Astrocyte (in vitro differentiated cells and primary cell): ENCODE measurements around the gene LYPD4. TPM values are rescaled to one million over a fixed set of nuclear protein-coding genes. Genes with fewer than 3 reads are reported as not detected.

Experiments
- DNase-seq: peaks from one replicate; pipeline ENCODE4 v3.0.0-alpha.2; 2010; ENCODE audit warnings: low read depth
- FAIRE-seq: peaks from 2 replicates; lab custom pipeline; 2011; peaks lifted over from hg19 to GRCh38; lab: Jason Lieb, UNC
- H2AFZ ChIP-seq: 2 replicates; pipeline ENCODE4 v1.6.0; 2012; ENCODE audit warnings: low read depth, low read length, inconsistent platforms
- H3K27ac ChIP-seq: 2 replicates; pipeline ENCODE4 v1.5.1; 2011; ENCODE audit warnings: low read depth, low read length, inconsistent platforms
- H3K27me3 ChIP-seq: 2 replicates; pipeline ENCODE4 v1.6.0; 2011; ENCODE audit warnings: low read length, inconsistent platforms; ENCODE audit not compliant: insufficient read depth
- H3K36me3 ChIP-seq: 2 replicates; pipeline ENCODE4 v1.5.1; 2011; ENCODE audit warnings: low read length, inconsistent platforms; ENCODE audit not compliant: insufficient read depth
- H3K4me1 ChIP-seq: 2 replicates; pipeline ENCODE4 v1.5.1; 2011; ENCODE audit warnings: low read length, inconsistent platforms; ENCODE audit not compliant: insufficient read depth
- H3K4me2 ChIP-seq: 2 replicates; pipeline ENCODE4 v1.6.0; 2012; ENCODE audit warnings: low read length, inconsistent platforms
- H3K4me3 ChIP-seq: 2 replicates; pipeline ENCODE4 v1.5.1; 2011; ENCODE audit warnings: low read depth, mild to moderate bottlenecking, low read length, inconsistent platforms; ENCODE audit not compliant: insufficient read depth
- H3K79me2 ChIP-seq: 2 replicates; pipeline ENCODE4 v1.6.0; 2012; ENCODE audit warnings: mild to moderate bottlenecking, low read length, inconsistent platforms; ENCODE audit not compliant: insufficient read depth
- H3K9ac ChIP-seq: 2 replicates; pipeline ENCODE4 v1.6.0; 2012; ENCODE audit warnings: mild to moderate bottlenecking, low read length, inconsistent platforms
- H3K9me3 ChIP-seq: 2 replicates; pipeline ENCODE4 v1.5.1; 2012; ENCODE audit warnings: low read depth, mild to moderate bottlenecking, low read length, inconsistent platforms; ENCODE audit not compliant: insufficient read depth
- H4K20me1 ChIP-seq: 2 replicates; pipeline ENCODE4 v1.6.0; 2012; ENCODE audit warnings: low read length, inconsistent platforms; ENCODE audit not compliant: insufficient read depth
- H3K27ac Mint-ChIP-seq: one replicate; pipeline ENCODE4 v1.8.0; 2021; ENCODE audit warnings: mild to moderate bottlenecking, mixed read lengths; ENCODE audit not compliant: unreplicated experiment
- H3K27me3 Mint-ChIP-seq: one replicate; pipeline ENCODE4 v1.8.0; 2021; ENCODE audit warnings: low read depth, mixed read lengths; ENCODE audit not compliant: unreplicated experiment
- H3K36me3 Mint-ChIP-seq: one replicate; pipeline ENCODE4 v1.8.0; 2021; ENCODE audit warnings: low read depth, mixed read lengths; ENCODE audit not compliant: unreplicated experiment
- H3K4me1 Mint-ChIP-seq: one replicate; pipeline ENCODE4 v1.8.0; 2021; ENCODE audit warnings: low read depth, mixed read lengths; ENCODE audit not compliant: unreplicated experiment
- H3K4me3 Mint-ChIP-seq: one replicate; pipeline ENCODE4 v1.8.0; 2021; ENCODE audit warnings: mild to moderate bottlenecking, moderate library complexity, mixed read lengths; ENCODE audit not compliant: unreplicated experiment
- H3K9me3 Mint-ChIP-seq: one replicate; pipeline ENCODE4 v1.8.0; 2021; ENCODE audit warnings: mild to moderate bottlenecking, mixed read lengths; ENCODE audit not compliant: unreplicated experiment
- EZH2 ChIP-seq: IDR thresholded peaks from 2 replicates; pipeline ENCODE4 v1.6.1; 2012; ENCODE audit warnings: mild to moderate bottlenecking, low read length, inconsistent platforms; ENCODE audit not compliant: insufficient read depth
- total RNA-seq: library from RNA; stranded (reverse); gene quantifications from 2 replicates; pipeline ENCODE4 v1.2.1, GENCODE V29; 2021
- TF ChIP-seq, protein P1 (sequence below): IDR thresholded peaks from 2 replicates; pipeline ENCODE4 v1.5.1; 2011; ENCODE audit warnings: low read depth, mild to moderate bottlenecking, inconsistent platforms, low read length, moderate library complexity; ENCODE audit not compliant: insufficient read depth

Gene LYPD4
- total RNA-seq, 1 donor from 2014 or later, result not detected

DNA sequence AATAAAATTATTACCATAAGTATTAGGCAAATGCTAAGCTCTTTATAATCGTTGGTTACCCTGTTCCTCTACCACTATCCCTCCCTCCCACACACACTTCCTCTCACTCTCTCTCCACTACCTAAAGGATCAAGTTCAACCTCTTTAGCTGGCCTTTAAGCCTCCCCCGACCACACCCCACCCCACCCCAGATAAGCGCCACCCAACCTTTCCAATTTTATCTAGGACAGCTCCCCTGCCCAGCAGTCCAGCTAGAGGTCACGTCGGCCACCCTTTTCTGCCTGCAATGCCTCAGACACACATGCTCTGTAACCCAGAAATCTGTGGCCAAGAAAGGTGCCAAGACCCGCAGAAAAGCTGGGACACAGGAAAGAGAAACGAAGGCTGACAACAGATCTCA is 1.1 kb downstream of the LYPD4 start:
- DNase-seq (no peak), FAIRE-seq (no peak)
- H3K36me3 ChIP-seq, result no peaks in the 10 kb centered on the region
- no peaks in the 10 kb centered on the region for H3K79me2 ChIP-seq
- no peaks in the 10 kb centered on the region for H3K9me3 ChIP-seq
- TF ChIP-seq, protein P1, sequence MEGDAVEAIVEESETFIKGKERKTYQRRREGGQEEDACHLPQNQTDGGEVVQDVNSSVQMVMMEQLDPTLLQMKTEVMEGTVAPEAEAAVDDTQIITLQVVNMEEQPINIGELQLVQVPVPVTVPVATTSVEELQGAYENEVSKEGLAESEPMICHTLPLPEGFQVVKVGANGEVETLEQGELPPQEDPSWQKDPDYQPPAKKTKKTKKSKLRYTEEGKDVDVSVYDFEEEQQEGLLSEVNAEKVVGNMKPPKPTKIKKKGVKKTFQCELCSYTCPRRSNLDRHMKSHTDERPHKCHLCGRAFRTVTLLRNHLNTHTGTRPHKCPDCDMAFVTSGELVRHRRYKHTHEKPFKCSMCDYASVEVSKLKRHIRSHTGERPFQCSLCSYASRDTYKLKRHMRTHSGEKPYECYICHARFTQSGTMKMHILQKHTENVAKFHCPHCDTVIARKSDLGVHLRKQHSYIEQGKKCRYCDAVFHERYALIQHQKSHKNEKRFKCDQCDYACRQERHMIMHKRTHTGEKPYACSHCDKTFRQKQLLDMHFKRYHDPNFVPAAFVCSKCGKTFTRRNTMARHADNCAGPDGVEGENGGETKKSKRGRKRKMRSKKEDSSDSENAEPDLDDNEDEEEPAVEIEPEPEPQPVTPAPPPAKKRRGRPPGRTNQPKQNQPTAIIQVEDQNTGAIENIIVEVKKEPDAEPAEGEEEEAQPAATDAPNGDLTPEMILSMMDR, result no peak
- no peak for TF ChIP-seq EZH2
- no peak overlapping the region for H2AFZ ChIP-seq
- no peak overlapping the region for H3K4me3 ChIP-seq
- no peak overlapping the region for H3K4me2 ChIP-seq
- Mint-ChIP-seq H3K4me3 (no peak overlapping the region), H3K36me3 (no peaks in the 10 kb centered on the region), H3K27ac (no peak overlapping the region), H3K27me3 (peaks cover 24% of the 10 kb centered on the region), H3K4me1 (no peaks in the 10 kb centered on the region), H3K9me3 (peaks cover 2% of the 10 kb centered on the region)
- no peak overlapping the region for H3K27ac ChIP-seq
- H3K27me3 ChIP-seq, result peaks cover 4% of the 10 kb centered on the region
- H4K20me1 ChIP-seq, result no peaks in the 10 kb centered on the region
- H3K4me1 ChIP-seq, result no peaks in the 10 kb centered on the region
- no peak overlapping the region for H3K9ac ChIP-seq

DNA sequence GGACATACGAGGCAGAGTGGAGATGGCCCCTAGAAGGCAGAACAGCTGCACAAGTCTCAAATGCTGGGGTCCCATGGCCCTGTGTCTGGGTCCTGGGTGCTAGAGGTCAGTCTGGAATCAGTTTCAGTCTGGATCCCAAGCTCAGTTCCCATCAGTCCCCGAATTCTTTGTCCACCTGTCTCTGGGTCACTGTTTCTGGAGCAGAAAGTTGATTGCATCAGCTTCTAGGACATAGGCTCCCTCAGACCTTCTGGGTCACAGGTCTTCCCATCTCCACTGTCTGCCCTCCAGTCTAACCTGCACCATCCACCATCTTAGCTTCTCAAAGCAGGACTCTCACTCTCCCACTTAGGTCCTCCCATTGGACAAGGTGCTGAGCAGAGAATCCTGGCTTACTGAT is 5.3 kb downstream of the LYPD4 start:
- no peaks in the 10 kb centered on the region for H3K9me3 ChIP-seq
- no peak overlapping the region for H3K27ac Mint-ChIP-seq
- DNase-seq (no peak), FAIRE-seq (no peak)
- H3K4me2 ChIP-seq, result no peak overlapping the region
- H3K36me3 Mint-ChIP-seq, result no peaks in the 10 kb centered on the region
- H2AFZ ChIP-seq, result no peak overlapping the region
- no peak overlapping the region for H3K9ac ChIP-seq
- H3K4me3 ChIP-seq, result no peak overlapping the region
- H3K4me1 Mint-ChIP-seq, result no peaks in the 10 kb centered on the region
- no peak overlapping the region for H3K27ac ChIP-seq
- peaks cover 40% of the 10 kb centered on the region for H3K27me3 Mint-ChIP-seq
- H3K9me3 Mint-ChIP-seq, result peaks cover 2% of the 10 kb centered on the region
- no peaks in the 10 kb centered on the region for H4K20me1 ChIP-seq
- no peaks in the 10 kb centered on the region for H3K4me1 ChIP-seq
- no peak for TF ChIP-seq EZH2
- TF ChIP-seq, protein P1, result no peak
- no peaks in the 10 kb centered on the region for H3K79me2 ChIP-seq
- H3K27me3 ChIP-seq, result peaks cover 4% of the 10 kb centered on the region
- H3K4me3 Mint-ChIP-seq, result no peak overlapping the region
- no peaks in the 10 kb centered on the region for H3K36me3 ChIP-seq

DNA sequence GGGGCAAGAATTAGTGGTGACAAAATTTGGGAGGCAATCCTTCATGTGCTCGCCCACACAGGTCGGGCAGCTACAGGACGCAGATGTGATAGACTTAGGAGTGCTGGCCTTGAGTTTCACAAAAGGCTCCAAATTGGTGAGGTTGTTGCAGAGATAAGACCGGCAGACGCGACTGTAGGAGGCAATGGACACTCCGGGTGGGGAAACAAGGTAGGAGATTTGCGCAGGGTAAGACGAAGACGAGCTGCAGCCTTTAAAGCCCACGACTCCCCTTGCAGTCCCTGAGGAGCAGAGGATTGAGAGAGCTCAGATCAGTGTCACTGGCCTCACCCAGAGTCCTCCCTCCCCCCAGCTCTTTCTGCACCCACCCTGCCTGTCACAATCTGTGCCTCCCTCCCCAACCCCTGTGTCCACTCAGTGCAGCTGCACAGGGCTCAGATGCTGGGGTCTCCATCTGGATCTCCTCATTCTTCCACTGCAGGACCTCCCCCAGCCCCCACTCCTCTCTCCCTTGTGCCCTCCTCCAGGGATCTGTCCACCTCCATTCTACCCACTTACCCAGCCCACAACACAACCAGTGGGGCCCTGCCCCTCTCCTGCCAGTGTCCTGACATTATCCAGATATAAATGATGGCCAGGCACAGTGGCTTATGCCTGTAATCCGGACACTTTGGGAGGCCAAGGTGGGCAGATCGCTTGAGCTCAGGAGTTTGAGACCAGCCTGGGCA is 6.3 kb downstream of the LYPD4 start:
- FAIRE-seq (no peak), DNase-seq (no peak)
- Mint-ChIP-seq H3K9me3 (no peaks in the 10 kb centered on the region), H3K27ac (no peak overlapping the region), H3K4me1 (no peaks in the 10 kb centered on the region), H3K27me3 (peaks cover 33% of the 10 kb centered on the region), H3K36me3 (no peaks in the 10 kb centered on the region), H3K4me3 (no peak overlapping the region)
- no peaks in the 10 kb centered on the region for H3K4me1 ChIP-seq
- H3K36me3 ChIP-seq, result no peaks in the 10 kb centered on the region
- H3K79me2 ChIP-seq, result no peaks in the 10 kb centered on the region
- H3K9me3 ChIP-seq, result no peaks in the 10 kb centered on the region
- no peak overlapping the region for H3K27ac ChIP-seq
- peaks cover 4% of the 10 kb centered on the region for H3K27me3 ChIP-seq
- H4K20me1 ChIP-seq, result no peaks in the 10 kb centered on the region
- H2AFZ ChIP-seq, result no peak overlapping the region
- H3K9ac ChIP-seq, result no peak overlapping the region
- H3K4me2 ChIP-seq, result no peak overlapping the region
- no peak overlapping the region for H3K4me3 ChIP-seq
- TF ChIP-seq, protein P1, result no peak
- TF ChIP-seq EZH2, result no peak
